PC-9 (cell line): Measurements from ENCODE around the gene TMEM183A. TPM values are rescaled to one million over a fixed set of nuclear protein-coding genes. Genes with fewer than 3 reads are reported as not detected.

ENCODE experiments used
- BruUV-seq: library from RNA; stranded (reverse); fragments of 400-500 nt; replicated peaks from 2 replicates; lab custom pipeline; 2021; lab: Mats Ljungman, UMichigan
- CTCF ChIA-PET: fragments of 300-600 bp; sonication (Branson Sonifier 250); formaldehyde crosslinking; loops from one replicate; lab custom pipeline; 2022; ENCODE audit warnings: antibody characterized with exemption; lab: Charles Lee
- POLR2A ChIA-PET: fragments of 300-600 bp; sonication (Branson Sonifier 250); formaldehyde crosslinking; loops from one replicate; lab custom pipeline; 2022; ENCODE audit warnings: antibody characterized with exemption; ENCODE audit not compliant: unreplicated experiment; lab: Charles Lee
- DNase-seq, 2 experiments: peaks; one replicate each; pipeline versions ENCODE4 v3.0.0 to v3.0.0-alpha.2; 2015 to 2022; ENCODE audit warnings: mixed read lengths in 1 of 2
- H2AFZ ChIP-seq: fragments of 200-600 bp; sonication (generic); 2 replicates; pipeline ENCODE4 v1.8.1; 2017; ENCODE audit warnings: antibody characterized with exemption
- H3F3A ChIP-seq: fragments of 200-600 bp; sonication (generic); 2 replicates; pipeline ENCODE4 v1.8.1; 2017; ENCODE audit warnings: antibody characterized with exemption, mild to moderate bottlenecking, low read depth; ENCODE audit not compliant: insufficient read depth
- H3K27ac ChIP-seq: fragments of 200-600 bp; sonication (generic); 2 replicates; pipeline ENCODE4 v1.6.1; 2016; ENCODE audit warnings: mixed run types
- H3K27me3 ChIP-seq: fragments of 200-600 bp; sonication (generic); 2 replicates; pipeline ENCODE4 v1.6.1; 2016; ENCODE audit warnings: low read depth, mixed run types; ENCODE audit not compliant: insufficient read depth
- H3K36me3 ChIP-seq: fragments of 200-600 bp; sonication (generic); 2 replicates; pipeline ENCODE4 v1.6.1; 2016; ENCODE audit warnings: low read depth, mixed run types
- H3K4me1 ChIP-seq: fragments of 200-600 bp; sonication (generic); replicated peaks from 2 replicates; pipeline ENCODE4 v1.6.1; 2016; ENCODE audit warnings: mixed run types; ENCODE audit not compliant: insufficient read depth
- H3K4me2 ChIP-seq: fragments of 200-600 bp; sonication (generic); 2 replicates; pipeline ENCODE4 v1.6.1; 2017; ENCODE audit warnings: mixed run types
- H3K4me3 ChIP-seq: fragments of 200-600 bp; sonication (generic); 2 replicates; pipeline ENCODE4 v1.6.1; 2016; ENCODE audit warnings: mixed run types
- H3K79me2 ChIP-seq: fragments of 200-600 bp; sonication (generic); 2 replicates; pipeline ENCODE4 v1.6.1; 2017; ENCODE audit warnings: low read depth, mixed run types
- H3K9me2 ChIP-seq: fragments of 200-600 bp; sonication (generic); 2 replicates; pipeline ENCODE4 v1.8.1; 2017; ENCODE audit warnings: mild to moderate bottlenecking; ENCODE audit not compliant: insufficient read depth
- H3K9me3 ChIP-seq: fragments of 200-600 bp; sonication (generic); 2 replicates; pipeline ENCODE4 v1.8.1; 2016; ENCODE audit warnings: low read depth; ENCODE audit not compliant: insufficient read depth
- H4K20me1 ChIP-seq: fragments of 200-600 bp; sonication (generic); 2 replicates; pipeline ENCODE4 v1.8.1; 2017; ENCODE audit not compliant: insufficient read depth
- EZH2 ChIP-seq: fragments of 200-600 bp; sonication (generic); IDR thresholded peaks from 2 replicates; pipeline ENCODE4 v1.8.0; 2017; ENCODE audit warnings: antibody characterized with exemption, low read depth
- intact Hi-C: fragments of 100-400 bp; cut with micrococcal nuclease; formaldehyde crosslinking; loops from one replicate; pipeline ENCODE4 v1.10.0; 2022; ENCODE audit not compliant: unreplicated experiment
- total RNA-seq: library from RNA; stranded (reverse); gene quantifications from 2 replicates; pipeline ENCODE4 v1.2.3, GENCODE V29; 2021
- TF ChIP-seq, protein P1 (sequence below): fragments of 200-600 bp; sonication (generic); conservative IDR thresholded peaks from 2 replicates; pipeline ENCODE4 v1.6.1; 2017; ENCODE audit warnings: mixed run types, antibody characterized with exemption, mild to moderate bottlenecking, moderate library complexity

TMEM183A gene
- total RNA-seq, 1 experiment from 2014 or later = 53.5 TPM

DNA sequence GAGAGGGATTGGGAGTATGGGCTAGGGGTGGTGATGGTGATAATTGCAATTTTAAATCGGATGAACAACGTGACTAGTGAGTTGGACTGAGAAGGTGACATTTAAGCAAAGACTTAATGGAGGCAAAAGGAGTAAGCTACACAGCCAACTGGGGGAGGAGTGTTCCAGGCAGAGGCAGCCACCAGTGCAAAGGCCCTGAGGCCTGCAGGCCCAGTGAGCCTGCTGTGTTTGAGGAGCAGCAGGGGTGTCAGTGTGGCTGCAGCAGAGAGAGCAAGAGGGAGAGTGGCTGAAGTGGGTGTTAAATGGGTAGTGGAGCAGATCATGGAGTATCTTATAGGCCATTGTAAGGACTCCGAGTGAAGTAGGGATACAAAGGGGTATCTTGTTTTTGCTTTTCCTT, 59.8 kb downstream of the TMEM183A start:
- no TSS peak for BruUV-seq
- POLR2A ChIA-PET = no interaction called here
- H3K79me2 ChIP-seq = no peaks in the 10 kb centered on the region
- no peaks in the 10 kb centered on the region for H3K4me1 ChIP-seq
- no peak overlapping the region for H3K4me2 ChIP-seq
- TF ChIP-seq EZH2 = no peak
- TF ChIP-seq, protein P1, sequence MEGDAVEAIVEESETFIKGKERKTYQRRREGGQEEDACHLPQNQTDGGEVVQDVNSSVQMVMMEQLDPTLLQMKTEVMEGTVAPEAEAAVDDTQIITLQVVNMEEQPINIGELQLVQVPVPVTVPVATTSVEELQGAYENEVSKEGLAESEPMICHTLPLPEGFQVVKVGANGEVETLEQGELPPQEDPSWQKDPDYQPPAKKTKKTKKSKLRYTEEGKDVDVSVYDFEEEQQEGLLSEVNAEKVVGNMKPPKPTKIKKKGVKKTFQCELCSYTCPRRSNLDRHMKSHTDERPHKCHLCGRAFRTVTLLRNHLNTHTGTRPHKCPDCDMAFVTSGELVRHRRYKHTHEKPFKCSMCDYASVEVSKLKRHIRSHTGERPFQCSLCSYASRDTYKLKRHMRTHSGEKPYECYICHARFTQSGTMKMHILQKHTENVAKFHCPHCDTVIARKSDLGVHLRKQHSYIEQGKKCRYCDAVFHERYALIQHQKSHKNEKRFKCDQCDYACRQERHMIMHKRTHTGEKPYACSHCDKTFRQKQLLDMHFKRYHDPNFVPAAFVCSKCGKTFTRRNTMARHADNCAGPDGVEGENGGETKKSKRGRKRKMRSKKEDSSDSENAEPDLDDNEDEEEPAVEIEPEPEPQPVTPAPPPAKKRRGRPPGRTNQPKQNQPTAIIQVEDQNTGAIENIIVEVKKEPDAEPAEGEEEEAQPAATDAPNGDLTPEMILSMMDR = no peak
- H3F3A ChIP-seq = no peaks in the 10 kb centered on the region
- H3K9me2 ChIP-seq = no peaks in the 10 kb centered on the region
- CTCF ChIA-PET = no interaction called here
- no peak overlapping the region for H3K27ac ChIP-seq
- intact Hi-C loops = no loop called here
- no peaks in the 10 kb centered on the region for H3K27me3 ChIP-seq
- H2AFZ ChIP-seq = no peak overlapping the region
- no peaks in the 10 kb centered on the region for H3K36me3 ChIP-seq
- no peak for DNase-seq
- no peaks in the 10 kb centered on the region; the same call in 1 of the 2 replicates for H4K20me1 ChIP-seq
- no peak overlapping the region for H3K4me3 ChIP-seq
- H3K9me3 ChIP-seq = no peaks in the 10 kb centered on the region

DNA sequence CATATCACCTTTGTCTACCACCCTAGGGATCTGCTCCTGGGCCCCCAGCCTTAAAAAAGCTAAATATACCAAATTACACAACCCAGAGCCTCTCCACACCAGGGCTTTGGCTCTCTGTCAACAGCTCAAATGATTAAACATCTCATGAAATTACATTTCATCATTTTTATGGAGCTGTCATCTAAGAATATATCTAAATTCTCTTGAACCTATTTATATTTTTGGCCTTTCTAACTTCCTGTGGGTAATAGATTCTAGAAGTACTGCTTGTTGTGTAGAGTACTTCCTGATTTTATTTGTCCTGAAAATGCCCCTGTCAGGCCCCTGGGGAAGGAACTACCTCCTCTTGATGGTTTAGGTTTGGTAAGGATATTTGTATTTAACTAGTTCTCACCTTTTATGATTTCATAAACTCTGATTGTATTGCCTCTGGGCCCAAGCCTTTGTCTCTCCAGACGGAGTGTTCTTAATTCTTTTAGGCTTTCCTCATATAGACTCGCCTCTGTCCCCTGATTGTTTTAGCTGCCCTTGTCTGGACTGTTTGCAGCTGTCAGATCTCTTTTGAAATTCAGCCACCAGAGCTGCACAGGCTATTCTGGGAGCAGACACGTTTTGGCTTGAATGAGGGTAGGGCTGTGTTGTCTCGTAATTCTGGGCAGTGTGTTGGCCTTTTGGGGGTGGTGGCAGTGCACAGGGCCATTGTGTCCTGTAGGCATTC, 62.0 kb downstream of the TMEM183A start:
- no peaks in the 10 kb centered on the region for H3K9me2 ChIP-seq
- no peak for TF ChIP-seq EZH2
- TF ChIP-seq, protein P1 = no peak
- no peaks in the 10 kb centered on the region for H3K9me3 ChIP-seq
- peaks cover 4% of the 10 kb centered on the region; the same call in 1 of the 2 replicates for H3K27me3 ChIP-seq
- H3K4me3 ChIP-seq = no peak overlapping the region
- no peak overlapping the region for H2AFZ ChIP-seq
- H3K79me2 ChIP-seq = no peaks in the 10 kb centered on the region
- CTCF ChIA-PET = no interaction called here
- no peak for DNase-seq
- no TSS peak for BruUV-seq
- POLR2A ChIA-PET = no interaction called here
- H3K36me3 ChIP-seq = no peaks in the 10 kb centered on the region
- H3F3A ChIP-seq = no peaks in the 10 kb centered on the region
- no peaks in the 10 kb centered on the region; the same call in 1 of the 2 replicates for H4K20me1 ChIP-seq
- H3K4me1 ChIP-seq = no peaks in the 10 kb centered on the region
- no peak overlapping the region for H3K4me2 ChIP-seq
- no peak overlapping the region for H3K27ac ChIP-seq
- intact Hi-C loops = no loop called here

GRCh38 chr1:203072002-203072602, 64.9 kb downstream of the TMEM183A start:
- Histone ChIP-seq H4K20me1 (no peaks in the 10 kb centered on the region), H3F3A (no peaks in the 10 kb centered on the region), H3K27me3 (peaks cover 7% of the 10 kb centered on the region; the same call in 1 of the 2 replicates), H3K36me3 (no peaks in the 10 kb centered on the region), H3K9me2 (no peaks in the 10 kb centered on the region), H3K9me3 (no peaks in the 10 kb centered on the region), H3K79me2 (no peaks in the 10 kb centered on the region), H3K27ac (no peak overlapping the region), H3K4me2 (no peak overlapping the region), H3K4me3 (no peak overlapping the region), H3K4me1 (no peaks in the 10 kb centered on the region), H2AFZ (no peak overlapping the region)
- TF ChIP-seq EZH2 = no peak
- TF ChIP-seq, protein P1 = no peak
- intact Hi-C loops = no loop called here
- BruUV-seq = no TSS peak
- no peak for DNase-seq
- CTCF ChIA-PET = no interaction called here
- POLR2A ChIA-PET = interaction anchor here (0.6 kb wide), 1 partner anchor 401 kb away, joined by 3 read pairs; no protein-coding TSS in a partner anchor
